GM18498 (cell line): Measurements from ENCODE around the gene COL5A3.
A peak's percentile ranks its signal among the peaks of the same experiment; 100 is the strongest.
"Not testable (repeated sequence)": the region's sequence is repeated elsewhere in the genome, so short reads cannot be mapped to it uniquely, and the experiment has no call there.

Experiments
- ATAC-seq: cut with Tn5 transposase; IDR thresholded peaks from one replicate; pipeline ENCODE4 v1.9.1; 2021; ENCODE audit warnings: mild to moderate bottlenecking, moderate library complexity; ENCODE audit not compliant: unreplicated experiment

The COL5A3 gene

GRCh38 chr19:9940778-9941177 lies 69.5 kb downstream of the COL5A3 start:
- no peak for ATAC-seq

- ATAC-seq: no peak
Measured at GRCh38 chr19:9939301-9939913, 70.9 kb downstream of the COL5A3 start.

DNA sequence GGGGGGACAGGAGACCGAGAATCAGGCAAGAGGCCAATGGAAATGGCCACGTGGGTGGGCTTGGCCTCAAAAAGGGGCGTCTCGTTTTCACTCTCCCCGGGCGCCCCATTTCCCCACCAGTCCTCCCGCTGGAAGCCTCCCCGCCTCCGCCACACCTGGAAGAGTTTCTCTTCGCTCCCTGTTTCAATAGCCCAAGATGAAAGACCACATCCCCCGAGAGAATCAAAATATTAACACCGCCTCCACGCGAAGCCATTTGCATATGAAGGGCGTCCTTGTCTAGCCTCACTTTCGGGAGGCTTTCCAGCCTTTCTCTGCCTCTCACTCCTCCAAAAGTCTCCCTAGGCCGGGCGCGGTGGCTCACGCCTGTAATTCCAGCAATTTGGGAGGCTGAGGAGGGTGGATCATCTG lies 73.3 kb downstream of the COL5A3 start:
- ATAC-seq: no peak

DNA sequence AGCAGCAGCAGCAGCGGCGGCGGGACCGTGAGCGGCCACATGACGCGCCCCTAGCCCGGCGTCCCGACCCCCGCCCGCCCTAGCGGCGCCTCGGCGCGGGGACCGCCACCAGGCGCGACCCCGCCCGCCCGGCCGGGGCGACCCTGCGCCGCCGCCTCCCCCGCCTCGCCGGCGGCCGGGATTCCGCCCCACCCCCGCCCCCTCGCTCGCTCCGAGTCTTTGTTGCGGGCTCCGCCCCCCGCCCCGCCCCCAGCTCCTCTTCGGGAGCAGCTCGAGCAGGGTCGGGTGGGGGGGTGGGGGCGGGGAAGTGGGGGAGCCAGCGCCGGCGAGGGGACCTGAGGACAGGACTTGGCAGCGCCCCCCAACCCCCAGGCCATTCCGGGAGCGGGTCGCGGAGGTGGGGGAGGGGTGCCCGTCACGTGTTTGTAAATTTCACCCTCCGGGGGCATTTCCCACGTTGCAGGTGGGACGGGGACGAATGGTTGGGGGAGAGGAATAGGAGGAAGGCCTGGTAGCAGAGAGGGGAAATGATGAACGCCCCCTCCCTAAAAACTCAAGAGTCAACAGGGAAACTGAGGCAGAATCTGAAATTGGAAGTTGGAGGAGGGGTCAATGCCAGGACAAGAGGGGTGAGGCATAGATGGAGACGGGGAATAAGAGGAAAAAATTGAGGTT lies 73.8 kb downstream of the COL5A3 start, which contains the start of gene OLFM2:
Gene OLFM2, minus strand, starts transcription at position 190 of the 675 bp plus-strand sequence. Its CDS starts 149 bp downstream, at position 41.
- ATAC-seq: no peak

GRCh38 chr19:9935506-9936325 lies 74.6 kb downstream of the COL5A3 start:
- ATAC-seq: no peak

DNA sequence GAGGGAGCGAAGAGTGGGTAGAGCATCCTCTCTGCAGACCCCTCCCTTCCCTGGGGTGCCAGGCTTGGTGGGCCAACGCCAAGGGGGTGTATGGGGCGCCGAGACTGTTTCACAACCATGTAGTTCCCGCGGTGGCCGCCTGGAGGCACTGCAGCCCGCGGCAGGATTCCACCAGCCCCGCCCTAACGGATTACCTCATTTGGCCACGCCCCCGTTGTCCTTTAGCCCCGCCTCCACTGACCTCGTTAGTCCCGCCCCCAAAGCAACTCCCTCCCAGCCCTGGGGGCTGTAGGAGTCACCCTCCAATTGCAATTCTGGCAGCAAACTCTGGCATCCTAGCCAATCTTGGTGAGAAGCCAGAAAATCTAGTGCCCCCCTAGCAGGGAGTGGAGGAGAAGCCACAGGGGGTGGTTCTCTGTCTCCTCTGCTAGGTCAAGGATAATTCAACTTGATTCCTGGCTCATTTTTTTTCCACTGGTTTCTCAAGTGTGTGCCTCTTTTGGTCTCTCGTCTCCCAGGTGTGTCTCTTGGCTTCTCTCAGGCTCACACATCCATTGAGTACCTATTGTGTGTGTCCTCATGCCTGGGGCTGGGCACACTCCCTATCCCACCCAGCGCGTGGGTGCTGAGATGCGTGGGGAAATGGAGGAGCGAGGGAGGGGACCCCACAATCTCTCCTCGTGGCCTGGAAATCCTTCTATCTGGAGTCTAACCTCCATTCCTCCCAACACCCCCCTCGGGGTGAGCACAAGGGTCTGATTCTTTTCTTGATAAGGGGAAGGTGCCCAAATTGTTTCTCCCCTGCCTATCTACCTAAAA lies 76.0 kb downstream of the COL5A3 start:
- ATAC-seq: no peak

DNA sequence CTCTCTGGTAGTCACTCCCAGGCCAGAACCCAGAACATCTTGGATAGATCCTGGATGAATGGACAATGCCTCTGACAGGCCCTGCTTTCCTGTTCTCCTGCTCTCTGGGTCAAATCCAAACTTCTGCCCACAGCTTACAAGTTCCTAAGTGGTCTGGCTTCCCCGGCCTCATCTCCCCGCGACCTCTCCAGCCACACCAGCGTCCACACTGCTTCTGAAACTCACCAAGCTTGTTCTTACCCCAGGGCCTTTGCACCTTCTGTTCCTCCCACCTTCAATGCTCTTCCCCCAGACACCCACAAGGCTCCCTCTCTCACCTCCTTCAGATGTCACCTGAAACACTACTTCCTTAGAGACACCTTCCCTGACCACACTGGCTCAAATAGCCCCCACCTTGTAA lies 77.5 kb downstream of the COL5A3 start:
- no peak for ATAC-seq

GRCh38 chr19:9931629-9932028 lies 78.7 kb downstream of the COL5A3 start:
- ATAC-seq: no peak

DNA sequence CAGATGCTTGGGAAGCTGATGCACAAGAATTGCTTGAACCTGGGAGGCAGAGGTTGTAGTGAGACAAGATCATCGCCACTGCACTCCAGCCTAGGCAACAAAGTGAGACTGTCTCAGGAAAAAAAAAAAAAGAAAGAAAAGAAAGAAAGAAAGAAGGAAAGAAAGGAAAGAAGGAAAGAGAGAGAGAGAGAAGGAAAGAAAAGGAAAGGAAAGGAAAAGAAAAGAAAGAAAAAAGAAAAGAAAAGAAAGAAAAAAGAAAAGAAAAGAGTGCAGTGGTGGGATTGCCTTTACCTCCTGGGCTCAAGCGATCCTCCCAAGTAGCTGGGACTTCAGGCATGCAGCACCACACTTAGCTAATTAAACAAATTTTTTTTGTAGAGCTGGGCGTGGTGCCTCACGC lies 86.9 kb downstream of the COL5A3 start:
- no peak for ATAC-seq

- ATAC-seq: not testable (repeated sequence)
Measured at GRCh38 chr19:9922782-9923379, 87.4 kb downstream of the COL5A3 start.

- no peak for ATAC-seq
Measured at GRCh38 chr19:9917321-9917720, 93.0 kb downstream of the COL5A3 start.

GRCh38 chr19:9916719-9917118 lies 93.6 kb downstream of the COL5A3 start:
- ATAC-seq: no peak

- peak; percentile 59 for ATAC-seq
Measured at GRCh38 chr19:9914315-9915207, 95.7 kb downstream of the COL5A3 start.

DNA sequence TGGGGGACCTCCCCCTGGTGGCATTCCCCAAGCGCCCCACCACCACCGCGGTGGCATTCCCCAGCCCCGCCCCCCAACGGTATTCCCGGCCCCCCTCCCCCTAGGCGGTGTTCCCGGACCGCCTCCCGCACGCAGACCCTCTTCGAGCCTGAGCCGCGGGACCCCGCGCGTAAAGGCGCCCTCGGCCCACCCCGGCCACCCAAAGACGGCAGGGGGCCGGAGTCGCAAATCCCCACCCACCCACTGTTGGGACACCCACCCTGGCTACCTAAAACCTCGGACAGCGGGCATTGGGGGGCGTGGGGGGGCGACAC lies 96.3 kb downstream of the COL5A3 start:
- no peak for ATAC-seq

DNA sequence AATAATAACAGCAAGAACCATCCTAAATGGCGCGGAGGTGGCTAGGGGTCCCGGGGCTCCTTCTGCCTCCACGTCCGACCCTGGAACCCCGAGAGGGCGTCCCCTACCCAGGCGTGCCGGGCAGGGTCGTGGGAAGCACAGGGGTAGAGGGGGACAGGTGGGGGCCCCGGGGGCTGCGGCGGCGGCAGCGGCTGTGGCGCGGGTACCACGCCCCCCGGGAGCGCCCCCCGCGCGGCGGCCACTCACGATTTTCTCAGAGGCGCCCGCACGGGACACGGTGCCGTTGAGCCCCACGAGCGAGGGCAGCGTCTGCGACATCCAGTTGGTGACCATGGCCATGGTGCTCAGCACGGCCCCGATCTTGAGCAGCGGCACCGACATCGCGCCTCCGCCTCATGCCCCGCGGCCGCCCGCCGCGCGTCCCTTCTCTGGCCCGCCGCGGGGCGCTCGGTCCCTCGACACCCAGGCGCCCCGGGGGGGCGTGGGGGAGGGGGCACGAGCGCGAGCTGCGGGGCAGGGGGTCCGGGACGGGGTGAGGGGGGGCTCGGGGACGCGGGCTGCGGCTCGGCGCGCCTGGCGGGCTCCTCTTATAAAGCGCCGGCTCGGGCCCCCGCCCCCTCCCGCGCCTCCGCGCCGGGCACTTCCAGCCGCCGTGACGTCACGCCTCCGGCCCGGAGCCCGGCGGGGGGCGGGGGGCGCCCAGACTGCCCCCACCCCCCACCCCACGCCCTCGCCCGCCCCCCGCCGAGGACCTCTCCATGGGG lies 96.9 kb downstream of the COL5A3 start:
- ATAC-seq: no peak

DNA sequence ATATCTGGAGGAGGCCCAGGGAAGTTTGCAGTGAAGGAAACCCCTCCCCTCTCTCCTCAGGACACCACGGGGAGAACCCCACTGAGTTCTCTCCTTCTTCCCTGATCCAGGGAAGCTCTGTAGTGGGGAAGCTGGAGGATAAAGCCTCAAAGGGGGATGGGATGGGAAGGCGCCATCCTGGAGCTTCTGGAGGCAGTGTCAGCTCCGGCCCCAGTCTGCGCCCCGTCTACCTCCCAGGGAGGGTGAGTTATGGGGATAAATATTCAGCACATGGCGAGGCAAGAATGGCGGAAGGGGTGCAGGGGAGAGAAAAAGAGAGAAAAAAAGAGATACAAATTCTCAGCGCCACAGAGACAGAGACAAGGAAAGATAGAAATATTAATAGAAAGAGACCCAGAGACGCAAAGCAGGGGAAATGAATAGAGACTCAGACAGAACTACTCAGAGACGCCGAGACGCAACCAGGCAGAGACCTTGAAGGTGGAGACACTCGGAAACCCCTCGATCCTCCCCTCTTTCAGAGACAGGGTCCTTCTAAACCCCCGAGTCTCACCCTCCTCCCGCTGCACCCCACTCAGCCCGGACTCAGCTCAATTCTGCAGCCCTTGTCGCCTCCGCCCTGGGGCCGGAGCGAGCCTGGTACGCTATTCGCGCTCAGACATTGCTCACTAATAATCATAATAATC lies 97.6 kb downstream of the COL5A3 start:
- ATAC-seq: no peak

- ATAC-seq: no peak
Measured at GRCh38 chr19:9911524-9912185, 98.6 kb downstream of the COL5A3 start.

GRCh38 chr19:9910625-9911024 lies 99.7 kb downstream of the COL5A3 start:
- no peak for ATAC-seq
